ENCODE measurements around the gene USPL1. TPM values are rescaled to one million over a fixed set of nuclear protein-coding genes. Genes with fewer than 3 reads are reported as not detected.

Gene USPL1
- total and polyA plus RNA-seq, 9 donors, result 12.1 to 26.8 (median 22.4) TPM

DNA sequence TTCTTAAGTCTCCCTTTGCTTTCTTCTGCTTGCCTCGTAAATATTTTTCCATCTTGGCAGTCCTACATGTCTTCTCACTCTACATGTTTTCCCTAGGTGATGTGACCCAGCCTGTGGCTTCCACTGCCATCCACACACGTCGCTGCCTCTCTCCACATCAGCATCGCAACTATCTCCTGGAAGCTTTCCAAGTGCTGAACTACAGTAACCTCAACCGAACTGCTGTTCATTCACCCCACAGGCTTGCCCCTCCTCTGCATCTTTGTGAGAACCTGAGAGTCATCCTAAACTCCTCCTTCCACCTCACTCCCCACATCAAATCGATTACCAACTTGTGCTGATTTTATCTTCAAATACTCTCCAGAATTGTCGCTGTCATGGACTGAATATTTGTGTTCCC lies 41.2 kb upstream of the USPL1 start:
- H3K27ac ChIP-seq, result no peak overlapping the region
- no peaks in the 10 kb centered on the region for H3K27me3 ChIP-seq
- no peak for DNase-seq
- H3K4me3 ChIP-seq, result no peak overlapping the region
- H3K36me3 ChIP-seq, result no peaks in the 10 kb centered on the region
- H3K9me3 ChIP-seq, result no peaks in the 10 kb centered on the region
- peaks cover 4% of the 10 kb centered on the region for H3K4me1 ChIP-seq (ENCODE audit: insufficient read depth)
- intact Hi-C loops (cut with DNase I), result no loop called here
- 26 to 40% (median 33%) methylated on average over 7 of the region's 7 CpGs for WGBS, 3 donors
- TF ChIP-seq EP300 (IDR thresholded peaks at IDR 0.05) (no peak), POLR2A (IDR thresholded peaks at IDR 0.05) (no peak)
- TF ChIP-seq, protein P1, sequence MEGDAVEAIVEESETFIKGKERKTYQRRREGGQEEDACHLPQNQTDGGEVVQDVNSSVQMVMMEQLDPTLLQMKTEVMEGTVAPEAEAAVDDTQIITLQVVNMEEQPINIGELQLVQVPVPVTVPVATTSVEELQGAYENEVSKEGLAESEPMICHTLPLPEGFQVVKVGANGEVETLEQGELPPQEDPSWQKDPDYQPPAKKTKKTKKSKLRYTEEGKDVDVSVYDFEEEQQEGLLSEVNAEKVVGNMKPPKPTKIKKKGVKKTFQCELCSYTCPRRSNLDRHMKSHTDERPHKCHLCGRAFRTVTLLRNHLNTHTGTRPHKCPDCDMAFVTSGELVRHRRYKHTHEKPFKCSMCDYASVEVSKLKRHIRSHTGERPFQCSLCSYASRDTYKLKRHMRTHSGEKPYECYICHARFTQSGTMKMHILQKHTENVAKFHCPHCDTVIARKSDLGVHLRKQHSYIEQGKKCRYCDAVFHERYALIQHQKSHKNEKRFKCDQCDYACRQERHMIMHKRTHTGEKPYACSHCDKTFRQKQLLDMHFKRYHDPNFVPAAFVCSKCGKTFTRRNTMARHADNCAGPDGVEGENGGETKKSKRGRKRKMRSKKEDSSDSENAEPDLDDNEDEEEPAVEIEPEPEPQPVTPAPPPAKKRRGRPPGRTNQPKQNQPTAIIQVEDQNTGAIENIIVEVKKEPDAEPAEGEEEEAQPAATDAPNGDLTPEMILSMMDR (IDR thresholded peaks at IDR 0.05), result no peak

DNA sequence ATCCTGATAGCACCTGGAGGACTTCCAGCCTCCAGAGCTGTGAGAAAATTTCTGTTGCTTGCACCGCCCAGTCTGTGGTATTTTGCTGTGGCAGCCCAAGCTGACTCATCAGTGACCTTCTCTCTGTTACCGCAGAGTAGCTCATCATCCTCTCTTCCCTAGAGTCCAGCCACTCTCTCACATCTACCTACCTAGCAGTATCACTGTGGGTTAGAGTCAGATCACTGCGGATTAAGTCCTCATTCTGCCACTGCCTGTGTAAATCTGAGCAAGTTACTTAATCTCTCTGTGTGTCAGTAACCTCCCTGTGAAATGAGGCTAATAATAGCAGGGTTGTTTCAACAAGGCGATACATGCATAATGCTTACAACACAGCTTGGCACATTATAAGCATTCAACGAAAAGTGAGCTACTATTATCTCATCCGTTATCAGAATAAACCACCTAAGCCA lies 40.3 kb upstream of the USPL1 start:
- WGBS, 3 donors, result 65 to 71% (median 68%) methylated on average over 6 of the region's 6 CpGs
- intact Hi-C loops (cut with DNase I), result no loop called here
- TF ChIP-seq POLR2A (IDR thresholded peaks at IDR 0.05), result no peak
- TF ChIP-seq EP300 (IDR thresholded peaks at IDR 0.05), result no peak
- TF ChIP-seq, protein P1 (IDR thresholded peaks at IDR 0.05), result no peak
- Histone ChIP-seq H3K9me3 (no peaks in the 10 kb centered on the region), H3K4me3 (no peak overlapping the region), H3K4me1 (ENCODE audit: insufficient read depth) (peaks cover 4% of the 10 kb centered on the region), H3K27me3 (no peaks in the 10 kb centered on the region), H3K36me3 (no peaks in the 10 kb centered on the region), H3K27ac (no peak overlapping the region)
- no peak for DNase-seq

DNA sequence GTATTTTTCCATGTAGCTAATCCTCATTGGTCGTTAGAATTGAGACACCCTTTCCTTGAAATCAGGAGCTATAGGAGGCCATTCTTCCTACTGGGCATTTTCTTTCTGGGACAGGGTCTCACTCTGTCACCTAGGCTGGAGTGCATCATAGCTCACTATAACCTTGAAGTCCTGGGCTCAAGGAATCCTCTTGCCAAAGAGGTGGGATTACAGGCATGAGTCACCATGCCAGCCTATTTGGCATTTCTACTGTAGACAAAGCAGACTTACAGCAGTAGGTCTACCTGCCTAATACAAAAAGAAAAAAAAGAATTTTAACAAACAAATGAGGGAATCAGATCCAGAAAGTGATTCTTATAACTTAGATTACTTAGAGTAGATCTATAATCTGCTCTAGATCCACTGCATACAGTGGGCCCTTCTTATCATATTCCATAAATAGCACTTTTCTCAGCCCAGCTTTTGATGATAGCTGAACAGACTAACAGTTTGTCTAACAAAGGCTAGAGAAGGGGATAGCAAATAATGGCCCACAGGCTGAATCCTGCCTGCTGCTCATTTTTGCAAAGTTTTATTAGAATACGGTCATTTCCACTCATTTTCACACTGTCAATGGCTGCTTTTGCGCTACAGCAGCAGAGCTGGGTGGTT lies 36.7 kb upstream of the USPL1 start:
- intact Hi-C loops (cut with DNase I), result no loop called here
- WGBS, 3 donors, result 93 to 96% (median 96%) methylated on average over 3 of the region's 3 CpGs
- H3K27ac ChIP-seq, result no peak overlapping the region
- no peaks in the 10 kb centered on the region for H3K36me3 ChIP-seq
- no peak for DNase-seq
- TF ChIP-seq, protein P1 (IDR thresholded peaks at IDR 0.05), result no peak
- TF ChIP-seq EP300 (IDR thresholded peaks at IDR 0.05) (no peak), POLR2A (IDR thresholded peaks at IDR 0.05) (no peak)
- H3K4me3 ChIP-seq, result no peak overlapping the region
- H3K4me1 ChIP-seq (ENCODE audit: insufficient read depth), result peaks cover 6% of the 10 kb centered on the region
- H3K27me3 ChIP-seq, result no peaks in the 10 kb centered on the region
- no peaks in the 10 kb centered on the region for H3K9me3 ChIP-seq

DNA sequence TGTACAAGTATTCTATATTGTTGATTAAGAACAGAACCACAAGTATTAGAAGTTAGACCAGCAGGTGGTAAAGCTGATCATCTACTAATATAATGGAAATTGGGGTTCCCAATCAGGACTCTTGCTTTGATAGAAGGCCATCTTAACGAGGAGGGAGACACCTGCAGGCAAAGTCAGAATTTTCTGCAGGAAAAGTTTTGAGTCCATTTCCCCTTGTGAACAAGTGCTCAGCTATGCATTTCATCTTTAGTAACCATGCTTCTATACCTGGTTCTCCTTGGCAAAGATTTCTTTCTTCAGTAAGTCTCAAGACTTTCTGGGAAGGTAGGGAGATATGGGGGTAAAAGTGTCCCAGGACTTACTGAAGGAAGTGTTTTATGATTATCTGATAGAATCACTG lies 36.1 kb upstream of the USPL1 start:
- TF ChIP-seq POLR2A (IDR thresholded peaks at IDR 0.05) (no peak), EP300 (IDR thresholded peaks at IDR 0.05) (no peak)
- TF ChIP-seq, protein P1 (IDR thresholded peaks at IDR 0.05), result no peak
- intact Hi-C loops (cut with DNase I), result no loop called here
- no peaks in the 10 kb centered on the region for H3K36me3 ChIP-seq

More for the DNA sequence above, 36.1 kb upstream of the USPL1 start:
- Histone ChIP-seq H3K27me3 (no peaks in the 10 kb centered on the region), H3K9me3 (no peaks in the 10 kb centered on the region), H3K4me1 (ENCODE audit: insufficient read depth) (peaks cover 5% of the 10 kb centered on the region), H3K4me3 (no peak overlapping the region), H3K27ac (no peak overlapping the region)
- WGBS, 3 donors, result 24 to 38% (median 27%) methylated on average over 1 of the region's 1 CpG
- no peak for DNase-seq

Measured in ovary (tissue), 9 donors.